GM06990 (cell line): ENCODE data around the gene MRPL10.

Experiments used
- DNase-seq: peaks from one replicate; pipeline ENCODE4 v3.0.0-alpha.2; 2011; ENCODE audit not compliant: insufficient read length; ENCODE audit errors: extremely low read depth
- H3K27me3 ChIP-seq: replicated peaks from 2 replicates; pipeline ENCODE4 v1.6.0; 2011; ENCODE audit warnings: low read length; ENCODE audit not compliant: control insufficient read depth, insufficient read depth
- H3K36me3 ChIP-seq: 2 replicates; pipeline ENCODE4 v1.5.1; 2011; ENCODE audit warnings: low read length; ENCODE audit not compliant: control insufficient read depth, insufficient read depth
- H3K4me3 ChIP-seq: replicated peaks from 2 replicates; pipeline ENCODE4 v1.5.1; 2011; ENCODE audit warnings: low read depth, mild to moderate bottlenecking, control low read depth, low read length
- CTCF ChIP-seq: IDR thresholded peaks from 2 replicates; pipeline ENCODE4 v1.5.1; 2011; ENCODE audit warnings: low read length, control low read depth, mild to moderate bottlenecking, inconsistent platforms; ENCODE audit not compliant: insufficient read depth, poor library complexity, severe bottlenecking

Gene MRPL10

GRCh38 chr17:47862621-47863440 lies 31.5 kb upstream of the MRPL10 start:
- H3K4me3 ChIP-seq, result no peak overlapping the region
- no peaks in the 10 kb centered on the region for H3K36me3 ChIP-seq
- DNase-seq, result no peak
- no peak for TF ChIP-seq CTCF
- H3K27me3 ChIP-seq, result no peaks in the 10 kb centered on the region; the same call in 1 of the 2 replicates

- no peak for DNase-seq
These were observed 29.0 kb upstream of the MRPL10 start for GRCh38 chr17:47860386-47860785.

GRCh38 chr17:47857551-47858455 lies 26.5 kb upstream of the MRPL10 start:
- Histone ChIP-seq H3K27me3 (peaks cover 4% of the 10 kb centered on the region), H3K4me3 (no peak overlapping the region), H3K36me3 (no peaks in the 10 kb centered on the region)
- no peak for TF ChIP-seq CTCF
- no peak for DNase-seq

More at GRCh38 chr17:47860386-47860785, 29.0 kb upstream of the MRPL10 start:
- no peaks in the 10 kb centered on the region for H3K36me3 ChIP-seq
- H3K4me3 ChIP-seq, result no peak overlapping the region
- no peak for TF ChIP-seq CTCF
- H3K27me3 ChIP-seq, result no peaks in the 10 kb centered on the region

- TF ChIP-seq CTCF, result no peak
- no peak for DNase-seq
- Histone ChIP-seq H3K36me3 (no peaks in the 10 kb centered on the region), H3K27me3 (peaks cover 4% of the 10 kb centered on the region), H3K4me3 (no peak overlapping the region)
These were observed 25.5 kb upstream of the MRPL10 start for GRCh38 chr17:47856830-47857229.

- Histone ChIP-seq H3K36me3 (no peaks in the 10 kb centered on the region), H3K4me3 (no peak overlapping the region), H3K27me3 (peaks cover 6% of the 10 kb centered on the region)
- no peak for DNase-seq
- no peak for TF ChIP-seq CTCF
These were observed 24.4 kb upstream of the MRPL10 start for GRCh38 chr17:47855737-47856136.
